ENCODE data around the gene FTO.

FTO gene

GRCh38 chr16:53827741-53828140 lies 123.8 kb downstream of the FTO start:
- no peak overlapping the region for H3K4me3 ChIP-seq
- DNase-seq (ENCODE audit: low spot score), result no peak
- no peak overlapping the region for H3K27ac ChIP-seq
- no peak for TF ChIP-seq CTCF (IDR thresholded peaks at IDR 0.05)

GRCh38 chr16:53829186-53829747 lies 125.3 kb downstream of the FTO start:
- Histone ChIP-seq H3K4me3 (no peak overlapping the region), H3K27ac (no peak overlapping the region)

GRCh38 chr16:53832896-53833544 lies 129.1 kb downstream of the FTO start:
- no peak overlapping the region for H3K27ac ChIP-seq
- no peak for DNase-seq (ENCODE audit: low spot score)
- H3K4me3 ChIP-seq, result no peak overlapping the region
- TF ChIP-seq CTCF (IDR thresholded peaks at IDR 0.05), result no peak

More at GRCh38 chr16:53829186-53829747, 125.3 kb downstream of the FTO start:
- TF ChIP-seq CTCF (IDR thresholded peaks at IDR 0.05), result no peak
- no peak for DNase-seq (ENCODE audit: low spot score)

- DNase-seq (ENCODE audit: low spot score), result no peak
- H3K4me3 ChIP-seq, result no peak overlapping the region
- H3K27ac ChIP-seq, result no peak overlapping the region
- TF ChIP-seq CTCF (IDR thresholded peaks at IDR 0.05), result no peak
Observed at GRCh38 chr16:53836142-53836541, 132.2 kb downstream of the FTO start.

GRCh38 chr16:53836680-53837079 lies 132.7 kb downstream of the FTO start:
- no peak overlapping the region for H3K27ac ChIP-seq
- no peak for DNase-seq (ENCODE audit: low spot score)
- no peak overlapping the region for H3K4me3 ChIP-seq
- no peak for TF ChIP-seq CTCF (IDR thresholded peaks at IDR 0.05)

GRCh38 chr16:53837426-53837825 lies 133.5 kb downstream of the FTO start:
- no peak overlapping the region for H3K27ac ChIP-seq
- no peak for DNase-seq (ENCODE audit: low spot score)

More at GRCh38 chr16:53837426-53837825, 133.5 kb downstream of the FTO start:
- H3K4me3 ChIP-seq, result no peak overlapping the region
- TF ChIP-seq CTCF (IDR thresholded peaks at IDR 0.05), result no peak
